GM21529 (cell line): ENCODE data around the gene HTR2C.

ENCODE experiments used
- ATAC-seq: cut with Tn5 transposase; IDR thresholded peaks from one replicate; pipeline ENCODE4 v1.9.1; 2021; ENCODE audit not compliant: unreplicated experiment

HTR2C gene

DNA sequence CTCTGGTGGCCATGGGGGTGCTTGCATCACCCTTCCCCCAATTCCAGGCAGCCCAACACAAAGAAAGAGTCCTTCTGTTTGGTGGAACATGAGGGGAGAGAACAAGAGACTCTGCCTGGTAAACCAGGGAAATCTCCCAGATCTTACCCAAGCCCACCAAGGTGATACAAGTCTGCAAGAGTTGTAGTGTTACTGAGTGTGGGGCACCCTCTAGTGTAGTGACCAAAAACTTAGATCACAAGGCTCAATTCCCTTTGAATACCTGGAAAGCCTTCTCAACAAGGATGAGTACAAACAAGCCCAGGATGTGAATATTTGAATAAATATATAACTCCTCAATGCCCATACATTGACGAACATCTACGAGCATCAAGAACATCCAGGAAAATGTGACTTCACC is 368.8 kb downstream of the HTR2C start:
- no peak for ATAC-seq
